ENCODE measurements around the gene REEP6.

DNA sequence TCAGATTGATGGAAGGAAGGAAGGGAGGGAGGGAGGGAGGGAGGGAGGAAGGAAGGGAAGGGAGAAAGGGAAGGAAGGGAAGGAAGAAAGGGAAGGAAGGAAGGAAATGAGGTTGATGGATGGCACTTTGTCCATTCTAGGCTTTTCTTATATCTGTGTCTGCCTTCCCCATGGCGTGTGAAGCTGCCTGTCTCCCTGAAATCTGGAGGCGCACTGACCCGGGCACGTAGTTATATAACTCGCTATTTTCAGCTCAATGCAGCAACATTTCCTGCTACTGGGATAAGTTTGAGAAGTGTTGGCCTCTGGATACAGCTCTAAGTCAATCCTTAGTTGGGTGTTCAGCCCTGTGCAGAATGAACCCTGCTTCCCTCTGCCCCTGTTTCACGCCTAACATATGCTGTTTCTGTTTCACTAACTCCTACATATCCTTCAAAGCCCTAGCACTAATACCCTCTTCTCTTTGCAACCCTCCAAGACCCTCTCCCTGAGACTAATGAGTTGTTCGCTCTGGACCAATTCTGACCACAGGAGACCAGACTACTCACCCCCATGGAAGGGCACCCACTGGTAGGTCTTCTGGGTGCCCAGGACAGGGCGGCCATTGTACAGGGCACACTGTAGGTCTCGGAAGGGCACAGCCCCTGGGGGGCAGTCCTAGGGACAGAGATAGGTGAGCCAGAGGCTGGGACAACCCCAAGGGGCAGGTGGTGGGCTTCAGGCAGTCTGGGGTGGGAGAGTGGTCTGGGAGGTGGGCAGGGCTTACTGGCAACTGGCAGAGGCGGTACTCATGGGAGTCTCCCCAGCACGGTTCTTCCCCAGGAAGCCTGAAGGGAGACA, 18.8 kb downstream of the REEP6 start:
- TF ChIP-seq CTCF (IDR thresholded peaks at IDR 0.05) (no peak), POLR2AphosphoS5 (IDR thresholded peaks at IDR 0.05; ENCODE audit: low read depth, low read length) (no peak), SIN3A (IDR thresholded peaks at IDR 0.05; ENCODE audit: borderline replicate concordance, insufficient read depth, low read depth, low read length) (no peak), TCF7L2 (IDR thresholded peaks at IDR 0.05; ENCODE audit: low read depth, low read length) (no peak)
- TF ChIP-seq, protein P1, sequence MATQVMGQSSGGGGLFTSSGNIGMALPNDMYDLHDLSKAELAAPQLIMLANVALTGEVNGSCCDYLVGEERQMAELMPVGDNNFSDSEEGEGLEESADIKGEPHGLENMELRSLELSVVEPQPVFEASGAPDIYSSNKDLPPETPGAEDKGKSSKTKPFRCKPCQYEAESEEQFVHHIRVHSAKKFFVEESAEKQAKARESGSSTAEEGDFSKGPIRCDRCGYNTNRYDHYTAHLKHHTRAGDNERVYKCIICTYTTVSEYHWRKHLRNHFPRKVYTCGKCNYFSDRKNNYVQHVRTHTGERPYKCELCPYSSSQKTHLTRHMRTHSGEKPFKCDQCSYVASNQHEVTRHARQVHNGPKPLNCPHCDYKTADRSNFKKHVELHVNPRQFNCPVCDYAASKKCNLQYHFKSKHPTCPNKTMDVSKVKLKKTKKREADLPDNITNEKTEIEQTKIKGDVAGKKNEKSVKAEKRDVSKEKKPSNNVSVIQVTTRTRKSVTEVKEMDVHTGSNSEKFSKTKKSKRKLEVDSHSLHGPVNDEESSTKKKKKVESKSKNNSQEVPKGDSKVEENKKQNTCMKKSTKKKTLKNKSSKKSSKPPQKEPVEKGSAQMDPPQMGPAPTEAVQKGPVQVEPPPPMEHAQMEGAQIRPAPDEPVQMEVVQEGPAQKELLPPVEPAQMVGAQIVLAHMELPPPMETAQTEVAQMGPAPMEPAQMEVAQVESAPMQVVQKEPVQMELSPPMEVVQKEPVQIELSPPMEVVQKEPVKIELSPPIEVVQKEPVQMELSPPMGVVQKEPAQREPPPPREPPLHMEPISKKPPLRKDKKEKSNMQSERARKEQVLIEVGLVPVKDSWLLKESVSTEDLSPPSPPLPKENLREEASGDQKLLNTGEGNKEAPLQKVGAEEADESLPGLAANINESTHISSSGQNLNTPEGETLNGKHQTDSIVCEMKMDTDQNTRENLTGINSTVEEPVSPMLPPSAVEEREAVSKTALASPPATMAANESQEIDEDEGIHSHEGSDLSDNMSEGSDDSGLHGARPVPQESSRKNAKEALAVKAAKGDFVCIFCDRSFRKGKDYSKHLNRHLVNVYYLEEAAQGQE (IDR thresholded peaks at IDR 0.05; ENCODE audit: insufficient read depth in 1 of 2, low read depth in 2 of 2, low read length in 1 of 2) = no peak

Data from Panc1 (cell line).